Endothelial cell of umbilical vein (primary cell): Measurements from ENCODE around the gene LRRC17. TPM values are rescaled to one million over a fixed set of nuclear protein-coding genes. Genes with fewer than 3 reads are reported as not detected.

Experiments used
- BruUV-seq: library from RNA; stranded (reverse); fragments of 400-500 nt; replicated peaks from 2 replicates; lab custom pipeline; 2021; lab: Mats Ljungman, UMichigan
- CTCF ChIA-PET: fragments of 300-600, 350-600 bp; sonication (Branson Sonifier 250); formaldehyde crosslinking; loops from one replicate; lab custom pipeline; 2021; ENCODE audit warnings: antibody characterized with exemption, inconsistent platforms; lab: Charles Lee
- POLR2A ChIA-PET: fragments of 300-600, 350-600 bp; sonication (Branson Sonifier 250); formaldehyde crosslinking; loops from one replicate; lab custom pipeline; 2021; ENCODE audit warnings: antibody characterized with exemption, inconsistent platforms; lab: Charles Lee
- DNase-seq: peaks from one replicate; pipeline ENCODE4 v3.0.0-alpha.2; 2011; ENCODE audit warnings: low read depth, low spot score
- FAIRE-seq: peaks from 2 replicates; lab custom pipeline; 2011; peaks lifted over from hg19 to GRCh38; lab: Jason Lieb, UNC
- H2AFZ ChIP-seq: 2 replicates; pipeline ENCODE4 v1.6.0; 2012; ENCODE audit warnings: low read depth, low read length, control low read depth, inconsistent platforms
- H3K27ac ChIP-seq: 2 replicates; pipeline ENCODE4 v1.5.1; 2011; ENCODE audit warnings: low read depth, mild to moderate bottlenecking, control low read depth, low read length, moderate library complexity; ENCODE audit not compliant: insufficient read depth
- H3K27me3 ChIP-seq, 2 experiments: 2 replicates each; pipeline versions ENCODE4 v1.6.0 to v1.6.1; 2011; ENCODE audit warnings: low read length in 2 of 2, mixed read lengths in 1 of 2; ENCODE audit not compliant: control insufficient read depth in 2 of 2, insufficient read depth in 2 of 2
- H3K36me3 ChIP-seq, 2 experiments: 2 replicates in 1 of 2; 3 replicates in 1 of 2; pipeline ENCODE4 v1.5.1; 2011; ENCODE audit warnings: low read length in 2 of 2, mild to moderate bottlenecking in 1 of 2, moderate library complexity in 1 of 2; ENCODE audit not compliant: control insufficient read depth in 2 of 2, insufficient read depth in 2 of 2; ENCODE audit errors: extremely low read depth in 1 of 2
- H3K4me1 ChIP-seq: 3 replicates; pipeline ENCODE4 v1.5.1; 2011; ENCODE audit warnings: mild to moderate bottlenecking, low read length; ENCODE audit not compliant: control insufficient read depth, insufficient read depth; ENCODE audit errors: extremely low read depth
- H3K4me2 ChIP-seq: 2 replicates; pipeline ENCODE4 v1.6.1; 2011; ENCODE audit warnings: low read length, control low read depth, mixed read lengths; ENCODE audit not compliant: insufficient read depth
- H3K4me3 ChIP-seq, 3 experiments: fragments of 200-600 bp in 1 of 3; sonication (generic), shearing (Covaris generic) in 1 of 3; replicated peaks in 1 of 3; 2 replicates each; pipeline ENCODE4 v1.5.1; 2011 to 2016; ENCODE audit warnings: control low read depth in 3 of 3, low read length in 3 of 3, mild to moderate bottlenecking in 2 of 3, inconsistent platforms in 1 of 3, low read depth in 1 of 3, moderate library complexity in 1 of 3; ENCODE audit not compliant: insufficient read depth in 1 of 3
- H3K79me2 ChIP-seq: 2 replicates; pipeline ENCODE4 v1.6.0; 2012; ENCODE audit warnings: low read length, inconsistent platforms; ENCODE audit not compliant: control insufficient read depth, insufficient read depth
- H3K9ac ChIP-seq: replicated peaks from 2 replicates; pipeline ENCODE3; 2011; ENCODE audit warnings: low read length, control low read depth; ENCODE audit not compliant: insufficient read depth; ENCODE audit errors: extremely low read depth
- H3K9me1 ChIP-seq: replicated peaks from 3 replicates; pipeline ENCODE4 v1.6.0; 2011; ENCODE audit warnings: mild to moderate bottlenecking, low read length; ENCODE audit not compliant: control insufficient read depth, insufficient read depth; ENCODE audit errors: extremely low read depth
- H3K9me3 ChIP-seq: replicated peaks from 2 replicates; pipeline ENCODE4 v1.5.1; 2012; ENCODE audit warnings: low read length, inconsistent platforms; ENCODE audit not compliant: control insufficient read depth, insufficient read depth
- H4K20me1 ChIP-seq: replicated peaks from 2 replicates; pipeline ENCODE3; 2011; ENCODE audit warnings: mild to moderate bottlenecking, low read length; ENCODE audit not compliant: control insufficient read depth, insufficient read depth; ENCODE audit errors: extremely low read depth
- EZH2 ChIP-seq: IDR thresholded peaks from 2 replicates; pipeline ENCODE4 v1.6.1; 2012; ENCODE audit warnings: borderline replicate concordance, low read depth, mild to moderate bottlenecking, moderate library complexity, low read length, inconsistent platforms; ENCODE audit not compliant: severe bottlenecking
- FOS ChIP-seq: IDR thresholded peaks from 2 replicates; pipeline ENCODE4 v1.6.1; 2011; ENCODE audit warnings: mild to moderate bottlenecking, low read length, moderate library complexity, borderline replicate concordance; ENCODE audit not compliant: insufficient read depth
- GATA2 ChIP-seq: IDR thresholded peaks from 2 replicates; pipeline ENCODE4 v1.7.0; 2011; ENCODE audit warnings: low read depth, mild to moderate bottlenecking, moderate library complexity, mixed read lengths, low read length; ENCODE audit not compliant: insufficient read length, insufficient read depth
- JUN ChIP-seq: IDR thresholded peaks from 2 replicates; pipeline ENCODE4 v1.6.1; 2011; ENCODE audit warnings: borderline replicate concordance, low read depth; ENCODE audit not compliant: insufficient read length, insufficient read depth
- MYC ChIP-seq: IDR thresholded peaks from one replicate; pipeline ENCODE4 v1.6.1; 2011; ENCODE audit warnings: mild to moderate bottlenecking, low read depth, low read length
- POLR2A ChIP-seq: IDR thresholded peaks from 2 replicates; pipeline ENCODE4 v1.6.1; 2012; ENCODE audit warnings: low read depth, mild to moderate bottlenecking, control low read depth, low read length
- POLR2AphosphoS5 ChIP-seq: IDR thresholded peaks from 2 replicates; pipeline ENCODE4 v1.6.1; 2012; ENCODE audit warnings: low read depth, mild to moderate bottlenecking, control low read depth, low read length, moderate library complexity; ENCODE audit not compliant: insufficient read depth
- dilution Hi-C: fragments of 300-500 bp; cut with MboI; formaldehyde crosslinking; loops from one replicate; pipeline ENCODE4 v1.15.0; 2019; ENCODE audit warnings: low sequenced_read_pairs; ENCODE audit not compliant: extremely low pct_ligation_motif_present
- intact Hi-C: fragments of 100-400 bp; cut with micrococcal nuclease; formaldehyde crosslinking; loops from one replicate; pipeline ENCODE4 v1.10.0; 2022
- polyA plus RNA-seq, 4 experiments: library from polyadenylated mRNA; depleted of rRNA in 3 of 4; stranded (reverse) in 3 of 4; unstranded in 1 of 4; fragments of >200 nt; gene quantifications; 2 replicates each; pipeline versions ENCODE4 v1.2.1 to v1.2.3, GENCODE V29; 2011 to 2012; ENCODE audit warnings: missing spikeins in 1 of 4
- total RNA-seq: library from RNA; stranded (reverse); gene quantifications from 2 replicates; pipeline ENCODE4 v1.2.3, GENCODE V29; 2021
- TF ChIP-seq, protein P1 (sequence below): IDR thresholded peaks from 2 replicates; pipeline ENCODE4 v1.6.1; 2011; ENCODE audit not compliant: insufficient read depth, insufficient read length
- TF ChIP-seq, protein P2 (sequence below), 2 donors: IDR thresholded peaks; 1 replicate in 1 of 2; 2 replicates in 1 of 2; pipeline ENCODE4 v1.5.1; 2011; ENCODE audit warnings: low read length in 2 of 2, mild to moderate bottlenecking in 2 of 2, moderate library complexity in 2 of 2, control low read depth in 1 of 2, inconsistent platforms in 1 of 2, low read depth in 1 of 2; ENCODE audit not compliant: insufficient read depth in 1 of 2; ENCODE audit errors: extremely low read depth in 1 of 2

Gene LRRC17
- total and polyA plus RNA-seq, 2 donors (not counting 3 experiments of a cell fraction or from before 2014, with no cell fraction given), result 22.7 to 33.7 TPM

DNA sequence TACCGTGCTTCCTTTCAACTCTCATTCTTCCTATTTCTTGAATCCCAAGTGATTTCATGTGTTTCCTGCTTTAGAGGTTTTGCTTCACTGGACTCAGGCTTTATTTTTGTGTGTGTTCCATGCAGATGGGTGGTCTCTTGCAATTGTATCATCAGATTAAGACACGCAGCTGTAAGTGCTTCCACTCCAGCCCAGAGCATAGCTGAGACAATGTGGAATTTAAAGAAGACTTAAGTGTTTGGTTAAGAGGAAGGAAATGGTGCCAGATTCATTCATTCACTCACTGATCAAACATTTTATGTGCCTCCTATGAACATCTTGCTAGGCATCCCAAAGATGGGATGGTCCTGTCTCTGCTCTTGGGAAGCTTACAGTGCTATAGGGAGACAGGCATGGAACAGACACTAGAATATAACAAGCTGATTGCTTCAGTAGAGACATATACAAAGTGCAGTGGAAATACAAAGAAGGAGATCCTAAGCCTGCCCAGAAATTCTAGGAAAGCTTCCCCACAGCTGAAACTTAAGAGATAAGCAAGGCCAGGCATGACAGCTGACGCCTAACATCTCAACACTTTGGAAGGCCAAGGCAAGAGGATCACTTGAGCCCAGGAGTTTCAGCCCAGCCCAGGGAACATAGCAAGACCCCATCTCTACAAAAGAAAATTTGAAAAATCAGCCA lies 46.1 kb upstream of the LRRC17 start:
- TF ChIP-seq POLR2A, result no peak
- no peak for TF ChIP-seq GATA2
- TF ChIP-seq POLR2AphosphoS5, result no peak
- TF ChIP-seq JUN, result no peak
- TF ChIP-seq, protein P1, sequence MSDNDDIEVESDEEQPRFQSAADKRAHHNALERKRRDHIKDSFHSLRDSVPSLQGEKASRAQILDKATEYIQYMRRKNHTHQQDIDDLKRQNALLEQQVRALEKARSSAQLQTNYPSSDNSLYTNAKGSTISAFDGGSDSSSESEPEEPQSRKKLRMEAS, result no peak
- TF ChIP-seq, protein P2, sequence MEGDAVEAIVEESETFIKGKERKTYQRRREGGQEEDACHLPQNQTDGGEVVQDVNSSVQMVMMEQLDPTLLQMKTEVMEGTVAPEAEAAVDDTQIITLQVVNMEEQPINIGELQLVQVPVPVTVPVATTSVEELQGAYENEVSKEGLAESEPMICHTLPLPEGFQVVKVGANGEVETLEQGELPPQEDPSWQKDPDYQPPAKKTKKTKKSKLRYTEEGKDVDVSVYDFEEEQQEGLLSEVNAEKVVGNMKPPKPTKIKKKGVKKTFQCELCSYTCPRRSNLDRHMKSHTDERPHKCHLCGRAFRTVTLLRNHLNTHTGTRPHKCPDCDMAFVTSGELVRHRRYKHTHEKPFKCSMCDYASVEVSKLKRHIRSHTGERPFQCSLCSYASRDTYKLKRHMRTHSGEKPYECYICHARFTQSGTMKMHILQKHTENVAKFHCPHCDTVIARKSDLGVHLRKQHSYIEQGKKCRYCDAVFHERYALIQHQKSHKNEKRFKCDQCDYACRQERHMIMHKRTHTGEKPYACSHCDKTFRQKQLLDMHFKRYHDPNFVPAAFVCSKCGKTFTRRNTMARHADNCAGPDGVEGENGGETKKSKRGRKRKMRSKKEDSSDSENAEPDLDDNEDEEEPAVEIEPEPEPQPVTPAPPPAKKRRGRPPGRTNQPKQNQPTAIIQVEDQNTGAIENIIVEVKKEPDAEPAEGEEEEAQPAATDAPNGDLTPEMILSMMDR (IDR thresholded peaks at IDR 0.05; ENCODE audit: extremely low read depth in 1 of 2, insufficient read depth in 1 of 2, low read depth in 1 of 2, low read length in 2 of 2), result no peak
- no peak for TF ChIP-seq EZH2
- no peak for TF ChIP-seq FOS
- no peak for TF ChIP-seq MYC
- dilution Hi-C loops (no loop called here), intact Hi-C loops (no loop called here)
- Histone ChIP-seq H3K27me3 (no peaks in the 10 kb centered on the region), H3K4me2 (no peak overlapping the region), H3K9me3 (no peaks in the 10 kb centered on the region), H3K79me2 (no peaks in the 10 kb centered on the region), H3K27ac (no peak overlapping the region), H3K36me3 (no peaks in the 10 kb centered on the region), H3K9ac (no peak overlapping the region), H3K9me1 (no peaks in the 10 kb centered on the region), H4K20me1 (no peaks in the 10 kb centered on the region), H3K4me3 (no peak overlapping the region), H3K4me1 (peaks cover 8% of the 10 kb centered on the region), H2AFZ (no peak overlapping the region)
- FAIRE-seq (no peak), DNase-seq (no peak)
- no TSS peak for BruUV-seq
- POLR2A ChIA-PET, result no interaction called here
- CTCF ChIA-PET, result interaction anchor here (1.0 kb wide), 1 partner anchor 199 kb away, joined by 5 read pairs; no protein-coding TSS in a partner anchor
